Caco-2 (cell line): ENCODE results near the gene TXNRD2. TPM values are rescaled to one million over a fixed set of nuclear protein-coding genes. Genes with fewer than 3 reads are reported as not detected.

Experiments
- BruUV-seq: library from RNA; stranded (reverse); fragments of 400-500 nt; replicated peaks from 2 replicates; lab custom pipeline; 2021; lab: Mats Ljungman, UMichigan
- CTCF ChIA-PET: fragments of 300-600 bp; sonication (Branson Sonifier 250); formaldehyde crosslinking; loops from one replicate; lab custom pipeline; 2022; ENCODE audit warnings: antibody characterized with exemption; lab: Charles Lee
- POLR2A ChIA-PET: fragments of 300-600 bp; sonication (Branson Sonifier 250); formaldehyde crosslinking; loops from one replicate; lab custom pipeline; 2022; ENCODE audit warnings: antibody characterized with exemption; lab: Charles Lee
- DNase-seq, 2 experiments: peaks; one replicate each; pipeline versions ENCODE4 v3.0.0 to v3.0.0-alpha.2; 2020 to 2022
- H3K27me3 ChIP-seq: replicated peaks from 2 replicates; pipeline ENCODE4 v1.6.0; 2011; ENCODE audit warnings: low read length; ENCODE audit not compliant: control insufficient read depth, insufficient read depth
- H3K36me3 ChIP-seq: 2 replicates; pipeline ENCODE4 v1.5.1; 2011; ENCODE audit warnings: low read length; ENCODE audit not compliant: control insufficient read depth, insufficient read depth
- H3K4me1 ChIP-seq: fragments of 250-450 bp; sonication (Bioruptor Pico); 2 replicates; pipeline ENCODE4 v1.5.1; 2020; ENCODE audit warnings: mild to moderate bottlenecking
- H3K4me3 ChIP-seq: 2 replicates; pipeline ENCODE4 v1.5.1; 2011; ENCODE audit warnings: low read depth, mild to moderate bottlenecking, control low read depth, low read length
- H3K9me3 ChIP-seq: fragments of 250-450 bp; sonication (Bioruptor Pico); 2 replicates; pipeline ENCODE4 v1.5.1; 2020; ENCODE audit warnings: mild to moderate bottlenecking, moderate library complexity
- H3K27ac Mint-ChIP-seq: one replicate; pipeline ENCODE4 v1.8.0; 2022; ENCODE audit warnings: mixed read lengths; ENCODE audit not compliant: unreplicated experiment
- H3K27me3 Mint-ChIP-seq: one replicate; pipeline ENCODE4 v1.8.0; 2022; ENCODE audit warnings: mixed read lengths; ENCODE audit not compliant: insufficient read depth, unreplicated experiment
- H3K36me3 Mint-ChIP-seq: one replicate; pipeline ENCODE4 v1.8.0; 2022; ENCODE audit warnings: mild to moderate bottlenecking, mixed read lengths; ENCODE audit not compliant: insufficient read depth, unreplicated experiment
- H3K4me1 Mint-ChIP-seq: one replicate; pipeline ENCODE4 v1.8.0; 2022; ENCODE audit warnings: low read depth, mixed read lengths; ENCODE audit not compliant: unreplicated experiment
- H3K4me3 Mint-ChIP-seq: one replicate; pipeline ENCODE4 v1.8.0; 2022; ENCODE audit warnings: mild to moderate bottlenecking, moderate library complexity, mixed read lengths; ENCODE audit not compliant: unreplicated experiment
- H3K9me3 Mint-ChIP-seq: one replicate; pipeline ENCODE4 v1.8.0; 2022; ENCODE audit warnings: mixed read lengths; ENCODE audit not compliant: unreplicated experiment
- CTCF ChIP-seq, 2 experiments: fragments of 200-600 bp in 1 of 2; IDR thresholded peaks; 1 replicate in 1 of 2; 2 replicates in 1 of 2; pipeline versions ENCODE4 v1.5.1 to v1.8.0; 2011 to 2022; ENCODE audit warnings: antibody characterized with exemption in 1 of 2, control low read depth in 1 of 2, inconsistent platforms in 1 of 2, low read depth in 1 of 2, low read length in 1 of 2, mild to moderate bottlenecking in 1 of 2, moderate library complexity in 1 of 2; ENCODE audit not compliant: insufficient read depth in 1 of 2, severe bottlenecking in 1 of 2, unreplicated experiment in 1 of 2
- intact Hi-C: fragments of 100-400 bp; cut with micrococcal nuclease; formaldehyde crosslinking; loops from one replicate; pipeline ENCODE4 v1.10.0; 2022; ENCODE audit not compliant: unreplicated experiment
- total RNA-seq: library from RNA; stranded (reverse); gene quantifications from 2 replicates; pipeline ENCODE4 v1.2.3, GENCODE V29; 2022

Gene TXNRD2
- total RNA-seq, 1 experiment from 2014 or later = 44.8 TPM

- no TSS peak for BruUV-seq
- Mint-ChIP-seq H3K9me3 (no peaks in the 10 kb centered on the region), H3K36me3 (peaks cover 41% of the 10 kb centered on the region), H3K27ac (no peak overlapping the region), H3K4me3 (no peak overlapping the region), H3K4me1 (peaks cover 7% of the 10 kb centered on the region), H3K27me3 (no peaks in the 10 kb centered on the region)
- Histone ChIP-seq H3K4me1 (no peaks in the 10 kb centered on the region), H3K36me3 (no peaks in the 10 kb centered on the region), H3K4me3 (no peak overlapping the region), H3K9me3 (no peaks in the 10 kb centered on the region), H3K27me3 (no peaks in the 10 kb centered on the region)
- peak in 1 of 2 experiments; percentile 18 for DNase-seq
- TF ChIP-seq CTCF (IDR thresholded peaks at IDR 0.05; ENCODE audit: insufficient read depth in 1 of 2, low read depth in 1 of 2, low read length in 1 of 2, severe bottlenecking in 1 of 2, unreplicated experiment in 1 of 2) = no peak
- POLR2A ChIA-PET = no interaction called here
- CTCF ChIA-PET = interaction anchor here (1.7 kb wide), 1 partner anchor 182 kb away, joined by 4 read pairs; no protein-coding TSS in a partner anchor
- intact Hi-C loops = no loop called here
Observed at GRCh38 chr22:19912271-19912999, 29.2 kb downstream of the TXNRD2 start.

DNA sequence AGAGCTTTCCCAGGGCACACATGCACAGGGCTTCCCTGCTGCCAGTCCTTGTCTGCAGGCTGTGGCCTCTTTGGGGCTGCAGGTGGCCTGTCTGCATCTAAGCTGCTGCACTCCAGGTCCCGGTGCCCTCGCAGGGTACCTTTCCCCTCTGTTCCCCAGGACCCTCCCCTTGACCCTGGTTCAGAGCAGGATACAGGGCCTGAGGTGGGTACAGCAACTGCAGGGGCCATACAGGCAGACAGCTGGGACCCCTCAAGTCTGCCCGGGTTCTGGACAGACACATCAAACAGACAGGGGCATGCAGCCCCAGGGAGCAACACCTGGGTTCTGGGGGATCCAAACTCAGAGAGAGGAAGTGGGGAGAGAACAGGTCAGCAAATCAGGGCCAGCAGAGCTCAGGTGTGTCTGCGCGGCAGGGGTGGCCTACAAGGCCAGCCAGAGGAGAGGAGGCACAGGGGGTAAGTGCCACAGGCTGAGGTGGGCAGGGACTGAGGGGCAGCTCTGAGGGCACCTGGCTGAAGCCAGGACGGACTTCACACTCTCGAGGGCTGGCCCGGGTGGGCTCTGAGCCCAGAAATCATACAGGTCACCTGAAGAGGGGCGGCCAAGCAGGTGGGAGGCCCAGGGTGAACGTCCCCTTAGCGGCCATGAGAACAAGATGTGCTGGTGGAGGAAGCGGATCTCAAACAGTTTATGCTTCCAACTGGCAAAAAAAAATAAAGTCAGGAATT, 29.9 kb downstream of the TXNRD2 start:
- intact Hi-C loops = no loop called here
- Histone ChIP-seq H3K27me3 (no peaks in the 10 kb centered on the region), H3K36me3 (no peaks in the 10 kb centered on the region), H3K4me3 (no peak overlapping the region), H3K9me3 (no peaks in the 10 kb centered on the region), H3K4me1 (no peaks in the 10 kb centered on the region)
- ChIA-PET POLR2A (no interaction called here), CTCF (interaction anchor here (0.6 kb wide), 1 partner anchor 14 kb away, joined by 4 read pairs; no protein-coding TSS in a partner anchor)
- Mint-ChIP-seq H3K4me1 (peaks cover 7% of the 10 kb centered on the region), H3K27ac (no peak overlapping the region), H3K27me3 (no peaks in the 10 kb centered on the region), H3K36me3 (peaks cover 40% of the 10 kb centered on the region), H3K4me3 (no peak overlapping the region), H3K9me3 (no peaks in the 10 kb centered on the region)
- no peak for TF ChIP-seq CTCF (IDR thresholded peaks at IDR 0.05; ENCODE audit: insufficient read depth in 1 of 2, low read depth in 1 of 2, low read length in 1 of 2, severe bottlenecking in 1 of 2, unreplicated experiment in 1 of 2)
- DNase-seq = no peak
- BruUV-seq = no TSS peak

DNA sequence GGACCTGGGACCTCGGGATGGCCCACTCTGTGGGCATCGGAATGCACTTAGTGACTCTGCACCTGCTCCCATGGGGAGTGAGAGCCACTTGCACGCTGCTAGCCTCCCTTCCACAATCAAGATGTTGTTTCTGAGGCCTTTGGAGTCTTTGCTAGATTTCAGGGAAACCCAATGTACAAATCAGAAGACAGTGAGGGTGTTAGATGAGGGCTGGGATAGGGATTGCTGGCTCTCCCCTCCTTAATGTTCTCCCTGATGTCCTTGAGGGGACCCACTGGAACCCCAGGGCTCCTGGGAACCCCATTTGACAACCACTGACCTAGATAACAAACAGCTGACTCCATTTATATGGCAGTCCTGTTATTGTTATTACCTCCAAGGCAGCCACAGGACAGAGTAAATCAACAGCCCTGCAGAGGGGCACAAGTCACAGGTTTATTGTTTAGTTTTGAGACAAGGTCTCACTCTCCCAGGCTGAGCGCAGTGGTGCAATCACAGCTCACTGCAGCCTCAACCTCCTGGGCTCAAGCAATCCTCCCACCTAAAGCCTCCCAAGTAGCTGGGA, 31.4 kb downstream of the TXNRD2 start:
- Histone ChIP-seq H3K9me3 (no peaks in the 10 kb centered on the region), H3K4me3 (no peak overlapping the region), H3K27me3 (no peaks in the 10 kb centered on the region), H3K36me3 (no peaks in the 10 kb centered on the region), H3K4me1 (no peaks in the 10 kb centered on the region)
- Mint-ChIP-seq H3K27me3 (no peaks in the 10 kb centered on the region), H3K36me3 (peaks cover 30% of the 10 kb centered on the region), H3K9me3 (no peaks in the 10 kb centered on the region), H3K27ac (peak overlapping the region; percentile 15), H3K4me3 (no peak overlapping the region), H3K4me1 (peaks cover 7% of the 10 kb centered on the region)
- no peak for TF ChIP-seq CTCF (IDR thresholded peaks at IDR 0.05; ENCODE audit: insufficient read depth in 1 of 2, low read depth in 1 of 2, low read length in 1 of 2, severe bottlenecking in 1 of 2, unreplicated experiment in 1 of 2)
- BruUV-seq = no TSS peak
- ChIA-PET POLR2A (no interaction called here), CTCF (interaction anchor here (0.5 to 1.8 kb wide), 16 partner anchors 9 to 180 kb away, joined by 3 to 33 read pairs (median 3); no protein-coding TSS in a partner anchor)
- no peak for DNase-seq
- intact Hi-C loops = loop anchor here (1.0 kb wide), 3 partner anchors 90 to 180 kb away; no protein-coding TSS in a partner anchor
